Posterior cingulate gyrus (tissue), 11 donors: ENCODE data around the gene TTC3.
A peak's percentile ranks its signal among the peaks of the same experiment; 100 is the strongest.

ENCODE experiments used
- DNase-seq, 10 donors: peaks; one replicate each; pipeline versions ENCODE4 v3.0.0 to v3.0.0-alpha.2; 2020 to 2021; ENCODE audit warnings: mixed read lengths in 3 of 10
- intact Hi-C: fragments of 100-400 bp; cut with DNase I; formaldehyde crosslinking; loops from one replicate; pipeline ENCODE4 v1.15.1; 2023

The TTC3 gene

GRCh38 chr21:37058261-37058660 is 14.8 kb upstream of the TTC3 start:
- intact Hi-C loops = no loop called here

GRCh38 chr21:37059181-37059580 is 13.9 kb upstream of the TTC3 start:
- no peak for DNase-seq
- intact Hi-C loops = no loop called here

More at GRCh38 chr21:37058261-37058660, 14.8 kb upstream of the TTC3 start:
- DNase-seq = no peak

- DNase-seq = peak in 6 of 10 donors; percentile 48 to 93 (median 52)
- intact Hi-C loops = no loop called here
Observed at GRCh38 chr21:37060296-37060695, 12.8 kb upstream of the TTC3 start.

DNA sequence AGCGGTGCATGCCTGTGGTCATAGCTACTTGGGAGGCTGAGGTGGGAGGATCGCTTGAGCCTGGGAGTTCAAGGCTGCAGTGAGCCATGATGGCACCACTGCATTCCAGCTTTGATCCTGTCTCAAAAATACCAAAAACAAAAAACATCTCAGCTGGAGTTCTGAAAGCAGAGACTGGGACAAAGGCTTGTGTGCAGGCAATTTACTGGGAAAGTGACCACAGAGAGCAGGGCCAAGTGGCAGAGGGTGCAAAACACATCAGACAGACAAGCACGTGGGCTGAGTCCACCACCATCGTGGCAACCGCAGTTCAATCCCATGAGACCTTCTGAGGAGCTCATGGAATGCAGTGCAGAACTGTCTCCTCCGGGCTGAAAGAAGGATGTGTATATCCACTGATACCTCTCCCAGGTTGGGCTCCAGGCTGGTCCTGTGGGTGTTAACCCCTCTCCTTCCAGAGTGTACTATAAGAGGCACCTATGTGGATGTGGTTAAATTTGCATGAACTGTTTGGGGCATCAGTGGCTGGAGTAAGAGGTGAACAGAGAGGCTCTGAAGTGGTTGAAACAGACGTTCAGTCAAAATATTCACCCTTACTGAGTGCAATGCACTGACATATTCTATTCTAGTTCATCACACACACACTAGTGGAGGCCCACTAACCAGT is 11.0 kb upstream of the TTC3 start:
- no peak for DNase-seq

DNA sequence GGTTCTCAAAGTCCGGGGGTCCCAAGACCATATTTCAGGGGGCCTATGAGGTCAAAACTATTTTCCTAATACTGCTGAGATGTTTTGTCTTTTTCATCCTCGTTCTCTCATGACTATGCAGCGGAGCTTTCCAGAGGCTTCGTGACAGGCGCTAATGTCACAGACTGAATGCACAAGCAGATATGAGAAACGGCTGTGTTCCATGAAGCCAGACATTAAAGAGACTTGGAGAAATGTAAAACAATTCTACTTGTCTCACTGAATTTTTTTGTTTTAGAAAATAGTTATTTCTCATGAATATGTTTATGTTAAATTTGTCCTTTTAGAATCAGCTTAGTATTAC is 10.5 kb upstream of the TTC3 start:
- no peak for DNase-seq
- intact Hi-C loops = no loop called here

More for the DNA sequence above, 11.0 kb upstream of the TTC3 start:
- intact Hi-C loops = no loop called here

DNA sequence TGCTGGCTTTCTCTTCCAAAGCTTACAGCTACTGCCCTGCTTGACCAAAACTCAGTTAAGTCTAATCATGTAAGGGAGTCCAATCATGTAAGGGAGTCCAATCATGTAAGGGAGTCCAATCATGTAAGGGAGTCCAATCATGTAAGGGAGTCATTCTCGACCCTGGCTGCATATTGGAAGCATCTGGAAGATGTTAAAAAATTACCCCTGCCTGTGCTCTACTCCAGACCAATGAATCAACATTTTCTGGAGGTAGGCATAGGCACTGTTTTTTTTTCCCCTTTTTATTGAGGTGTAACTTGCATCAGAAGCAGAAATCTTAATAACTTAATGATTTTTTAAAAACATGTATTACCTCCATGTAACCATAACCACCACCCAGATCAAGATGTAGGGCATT is 9.6 kb upstream of the TTC3 start:
- intact Hi-C loops = no loop called here
- DNase-seq = no peak

DNA sequence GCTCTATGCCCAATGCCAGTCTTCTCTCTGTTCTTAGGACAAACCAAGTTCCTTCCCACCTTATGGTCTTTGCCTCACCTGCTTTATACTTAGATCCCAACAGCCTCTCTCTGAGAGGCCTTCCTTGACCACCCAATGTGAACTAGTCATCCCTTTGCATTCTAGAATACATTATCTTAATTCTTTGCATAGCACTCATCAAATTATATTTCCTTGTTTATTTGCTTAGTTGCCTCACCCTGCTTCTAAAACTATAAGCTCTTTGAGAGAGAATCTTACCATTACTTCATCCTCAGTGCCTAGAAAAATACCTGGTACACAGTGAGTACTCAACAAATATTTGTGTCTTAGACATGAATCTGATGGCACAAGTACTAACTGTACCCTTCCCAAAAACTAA is 8.2 kb upstream of the TTC3 start:
- intact Hi-C loops = no loop called here
- no peak for DNase-seq

- DNase-seq = peak in 1 of 10 donors; percentile 48
- intact Hi-C loops = no loop called here
Observed at GRCh38 chr21:37065561-37066177, 7.4 kb upstream of the TTC3 start.

DNA sequence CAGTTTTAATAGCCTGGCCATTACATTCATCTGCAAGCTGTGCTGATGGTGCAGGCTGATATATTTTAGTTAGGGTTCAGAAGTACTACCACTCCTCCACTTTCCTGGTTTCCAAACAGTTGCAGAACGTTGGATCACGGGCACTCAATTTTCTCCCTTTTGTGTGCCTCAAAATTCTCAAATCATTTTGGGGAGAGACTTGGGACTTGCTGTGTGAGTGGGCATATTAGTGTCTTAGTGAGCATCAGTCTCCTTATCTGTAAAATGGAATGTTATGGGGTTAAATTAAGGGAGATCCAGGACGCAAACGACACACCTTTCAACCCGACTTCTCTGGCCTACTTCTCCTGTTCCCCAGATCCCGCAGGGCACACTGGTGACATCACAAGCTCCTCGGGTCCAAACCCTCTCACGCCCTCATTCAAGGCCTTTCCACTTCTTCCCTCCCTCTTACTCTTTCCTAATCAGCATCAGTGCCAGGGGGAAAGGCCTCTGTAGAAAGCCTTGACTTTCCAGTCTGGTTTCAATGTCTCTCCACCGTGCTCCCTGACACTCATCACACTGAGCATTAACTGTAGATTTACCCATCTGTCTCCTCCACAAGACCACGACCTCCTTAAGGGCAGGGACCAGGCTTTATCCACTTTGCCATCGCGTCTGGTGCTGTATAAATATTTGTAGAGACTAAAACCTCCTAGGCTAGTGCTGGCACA is 1.3 kb upstream of the TTC3 start:
- DNase-seq = peak in 4 of 10 donors; percentile 14 to 86 (median 52)
- intact Hi-C loops = loop anchor here (5.0 to 10.0 kb wide), 3 partner anchors 79 to 293 kb away; partner anchors contain the start of genes DYRK1A and VPS26C

GRCh38 chr21:37072274-37072987 is 623 bp upstream of the TTC3 start:
- intact Hi-C loops = loop anchor here (5.0 to 10.0 kb wide), 3 partner anchors 80 to 292 kb away; partner anchors contain the start of genes DYRK1A and VPS26C
- DNase-seq = peak; percentile 75 to 99 (median 94)

DNA sequence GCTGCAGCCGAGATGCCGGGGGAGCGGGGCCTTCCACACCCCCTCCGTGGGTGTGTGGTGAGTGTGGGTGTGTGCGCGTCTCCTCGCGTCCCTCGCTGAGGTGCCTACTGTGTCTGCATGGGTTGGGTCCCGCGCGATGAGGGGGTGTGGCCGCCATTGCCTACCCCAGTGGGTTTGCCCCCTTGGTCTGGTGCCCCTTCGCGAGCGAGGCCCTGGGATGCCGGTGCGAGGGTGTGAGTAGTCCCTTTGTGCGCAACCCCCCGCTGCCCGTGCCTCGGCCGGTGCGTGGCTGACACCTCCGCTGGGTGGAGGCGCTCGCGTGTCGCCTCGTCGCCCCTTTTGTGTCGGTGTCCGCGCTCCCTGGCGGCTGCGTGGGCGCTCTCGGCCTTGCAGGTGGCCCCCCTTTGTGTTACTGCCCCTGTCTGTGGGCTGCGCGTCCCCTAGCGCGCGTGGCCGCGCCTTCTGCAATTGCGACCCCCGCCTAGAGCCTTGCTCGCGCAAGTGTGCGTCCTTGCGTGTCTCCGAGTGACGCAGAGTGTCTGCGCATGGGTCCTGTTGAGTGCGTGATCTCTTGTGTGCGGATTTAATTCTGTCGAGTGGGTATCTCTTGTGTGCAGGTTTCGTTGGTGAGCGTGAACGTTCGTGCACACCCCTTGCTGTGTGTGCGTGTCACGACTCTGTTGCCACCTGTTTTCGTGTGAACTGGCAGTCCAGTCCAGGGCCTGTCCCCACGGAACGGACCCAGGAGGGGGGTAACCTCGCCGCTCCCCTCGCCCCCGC is 553 bp downstream of the TTC3 start:
- peak; percentile 55 to 97 (median 80) for DNase-seq
- intact Hi-C loops = loop anchor here (5.0 to 10.0 kb wide), 3 partner anchors 81 to 291 kb away; partner anchors contain the start of genes DYRK1A and VPS26C

- no peak for DNase-seq
- intact Hi-C loops = loop anchor here (5.0 to 10.0 kb wide), 3 partner anchors 82 to 291 kb away; partner anchors contain the start of genes DYRK1A and VPS26C
Observed at GRCh38 chr21:37074197-37074510, 1.1 kb downstream of the TTC3 start.

- intact Hi-C loops = loop anchor here (5.0 to 10.0 kb wide), 3 partner anchors 82 to 290 kb away; partner anchors contain the start of genes DYRK1A and VPS26C
Observed at GRCh38 chr21:37074546-37074945, 1.5 kb downstream of the TTC3 start.

DNA sequence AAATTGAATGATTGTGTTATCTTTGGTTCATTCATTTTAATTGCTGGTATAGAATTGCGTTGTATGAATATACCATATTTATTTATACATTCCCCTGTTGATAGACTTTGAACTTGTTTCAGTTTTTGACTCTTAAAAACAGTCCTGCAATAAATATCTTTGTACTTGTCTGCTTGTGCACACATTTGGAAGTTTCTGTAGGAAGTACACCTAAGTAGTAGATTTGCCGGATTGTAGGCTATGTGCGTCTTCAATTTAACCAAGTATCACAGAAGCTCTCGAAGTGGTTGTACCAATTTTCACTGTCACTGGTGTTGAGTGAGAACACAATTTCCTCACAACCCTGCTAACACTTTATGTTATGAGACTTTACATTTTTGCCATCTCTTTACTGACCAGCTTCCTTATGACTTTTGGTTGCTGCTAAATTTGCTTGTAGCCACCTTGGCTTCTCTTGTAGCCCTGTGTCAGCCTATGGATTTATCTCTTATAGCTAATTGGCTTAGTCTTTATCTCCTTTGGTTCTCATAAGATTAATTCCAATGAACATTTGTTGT is 2.2 kb downstream of the TTC3 start:
- intact Hi-C loops = loop anchor here (10.0 kb wide), 1 partner anchor 290 kb away; the partner anchor contains the start of gene DYRK1A

More at GRCh38 chr21:37074546-37074945, 1.5 kb downstream of the TTC3 start:
- DNase-seq = no peak

DNA sequence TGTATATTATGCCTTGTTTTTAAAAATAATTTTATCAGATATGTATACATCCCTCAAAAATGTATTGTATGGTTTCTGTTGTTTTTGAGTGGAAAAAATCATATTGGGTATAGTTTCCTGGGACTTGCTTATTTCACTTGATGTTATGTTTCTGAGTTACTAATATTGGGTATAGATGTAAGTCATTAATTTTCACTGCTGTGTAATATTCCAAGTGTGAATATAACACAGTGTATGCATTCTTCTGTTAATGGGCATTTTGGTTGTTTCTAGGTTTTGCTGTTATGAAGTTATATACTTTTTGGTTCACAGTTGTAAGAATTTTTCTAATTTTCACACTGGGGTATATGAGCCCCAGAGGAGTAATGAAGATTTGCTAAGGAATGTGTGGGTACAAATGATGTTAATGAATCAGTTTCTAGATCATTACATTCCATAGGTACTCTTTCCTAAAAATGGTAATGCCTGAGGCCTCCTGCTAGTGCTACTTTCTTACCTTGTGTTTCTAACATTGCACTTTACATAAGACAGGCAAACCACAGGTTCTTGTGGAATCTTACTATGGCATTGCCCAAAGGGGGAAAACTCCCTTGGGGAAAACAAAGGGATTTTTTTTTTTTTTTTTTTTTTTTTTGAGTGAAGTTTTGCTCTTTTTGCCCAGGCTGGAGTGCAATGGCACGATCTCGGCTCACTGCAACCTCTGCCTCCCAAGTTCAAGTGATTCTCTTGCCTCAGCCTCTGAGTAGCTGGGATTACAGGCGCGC is 3.2 kb downstream of the TTC3 start:
- intact Hi-C loops = loop anchor here (10.0 kb wide), 1 partner anchor 289 kb away; the partner anchor contains the start of gene DYRK1A
- no peak for DNase-seq

More for the DNA sequence above, 2.2 kb downstream of the TTC3 start:
- DNase-seq = no peak

- no peak for DNase-seq
- intact Hi-C loops = loop anchor here (10.0 kb wide), 1 partner anchor 287 kb away; the partner anchor contains the start of gene DYRK1A
Observed at GRCh38 chr21:37077403-37077802, 4.3 kb downstream of the TTC3 start.

GRCh38 chr21:37079211-37079824 is 6.3 kb downstream of the TTC3 start:
- intact Hi-C loops = loop anchor here (10.0 kb wide), 1 partner anchor 285 kb away; the partner anchor contains the start of gene DYRK1A
- DNase-seq = no peak

DNA sequence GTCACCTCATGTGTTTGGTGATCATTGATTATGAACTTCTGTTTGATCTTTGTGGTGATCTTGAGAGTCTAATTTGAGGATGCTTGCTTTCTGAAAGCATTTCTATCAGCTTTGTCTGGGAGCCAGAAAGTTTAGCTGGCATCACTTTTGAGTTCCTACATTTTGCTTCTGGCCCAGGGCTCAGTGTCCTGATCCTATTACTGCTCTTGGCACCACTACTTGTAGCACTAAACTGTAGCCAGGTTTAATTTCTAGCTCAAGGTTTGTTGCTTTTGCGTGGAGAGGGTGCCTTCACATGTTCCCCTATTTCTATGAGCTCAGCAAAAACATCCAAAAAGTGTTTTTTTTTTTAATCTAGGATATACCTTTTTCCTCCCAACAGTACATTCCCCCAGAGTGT is 9.3 kb downstream of the TTC3 start:
- DNase-seq = no peak
- intact Hi-C loops = no loop called here
